Measurements from ENCODE around the gene PIK3R6.

GRCh38 chr17:8871081-8871581 lies 3.7 kb upstream of the PIK3R6 start:
- TF ChIP-seq, protein P1, sequence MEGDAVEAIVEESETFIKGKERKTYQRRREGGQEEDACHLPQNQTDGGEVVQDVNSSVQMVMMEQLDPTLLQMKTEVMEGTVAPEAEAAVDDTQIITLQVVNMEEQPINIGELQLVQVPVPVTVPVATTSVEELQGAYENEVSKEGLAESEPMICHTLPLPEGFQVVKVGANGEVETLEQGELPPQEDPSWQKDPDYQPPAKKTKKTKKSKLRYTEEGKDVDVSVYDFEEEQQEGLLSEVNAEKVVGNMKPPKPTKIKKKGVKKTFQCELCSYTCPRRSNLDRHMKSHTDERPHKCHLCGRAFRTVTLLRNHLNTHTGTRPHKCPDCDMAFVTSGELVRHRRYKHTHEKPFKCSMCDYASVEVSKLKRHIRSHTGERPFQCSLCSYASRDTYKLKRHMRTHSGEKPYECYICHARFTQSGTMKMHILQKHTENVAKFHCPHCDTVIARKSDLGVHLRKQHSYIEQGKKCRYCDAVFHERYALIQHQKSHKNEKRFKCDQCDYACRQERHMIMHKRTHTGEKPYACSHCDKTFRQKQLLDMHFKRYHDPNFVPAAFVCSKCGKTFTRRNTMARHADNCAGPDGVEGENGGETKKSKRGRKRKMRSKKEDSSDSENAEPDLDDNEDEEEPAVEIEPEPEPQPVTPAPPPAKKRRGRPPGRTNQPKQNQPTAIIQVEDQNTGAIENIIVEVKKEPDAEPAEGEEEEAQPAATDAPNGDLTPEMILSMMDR (IDR thresholded peaks at IDR 0.05): no peak
- no peak for TF ChIP-seq POLR2A (IDR thresholded peaks at IDR 0.05)
